ENCODE measurements around the gene IGF1. TPM values are rescaled to one million over a fixed set of nuclear protein-coding genes. Genes with fewer than 3 reads are reported as not detected.

The IGF1 gene
- total and polyA plus RNA-seq, 2 experiments from 2014 or later = not detected

- Histone ChIP-seq H3K4me1 (ENCODE audit: low read depth) (peaks cover 9% of the 10 kb centered on the region), H3K27ac (no peak overlapping the region), H3K36me3 (no peaks in the 10 kb centered on the region), H3K4me3 (no peak overlapping the region), H3K9me3 (ENCODE audit: low read depth) (no peaks in the 10 kb centered on the region), H3K27me3 (no peaks in the 10 kb centered on the region)
- DNase-seq (ENCODE audit: low read depth in 1 of 2, low spot score in 1 of 2) = peak; percentile 60 to 76
- TF ChIP-seq CTCF (IDR thresholded peaks at IDR 0.05; ENCODE audit: low read depth, low read length) = peak; percentile 93
Observed at GRCh38 chr12:102484428-102484958, 4.1 kb upstream of the IGF1 start.

- no peaks in the 10 kb centered on the region for H3K36me3 ChIP-seq
- TF ChIP-seq CTCF (IDR thresholded peaks at IDR 0.05; ENCODE audit: low read depth, low read length) = no peak
- no peaks in the 10 kb centered on the region for H3K27me3 ChIP-seq
- no peak for DNase-seq (ENCODE audit: low read depth in 1 of 2, low spot score in 1 of 2)
- H3K9me3 ChIP-seq (ENCODE audit: low read depth) = no peaks in the 10 kb centered on the region
- H3K4me1 ChIP-seq (ENCODE audit: low read depth) = peaks cover 13% of the 10 kb centered on the region
- H3K27ac ChIP-seq = no peak overlapping the region
- H3K4me3 ChIP-seq = no peak overlapping the region
Observed at GRCh38 chr12:102484017-102484416, 3.7 kb upstream of the IGF1 start.

GRCh38 chr12:102483466-102483865 is 3.1 kb upstream of the IGF1 start:
- TF ChIP-seq CTCF (IDR thresholded peaks at IDR 0.05; ENCODE audit: low read depth, low read length) = no peak
- no peak overlapping the region for H3K27ac ChIP-seq
- DNase-seq (ENCODE audit: low read depth in 1 of 2, low spot score in 1 of 2) = no peak
- no peak overlapping the region for H3K4me3 ChIP-seq
- H3K27me3 ChIP-seq = no peaks in the 10 kb centered on the region
- no peaks in the 10 kb centered on the region for H3K9me3 ChIP-seq (ENCODE audit: low read depth)
- H3K36me3 ChIP-seq = no peaks in the 10 kb centered on the region
- H3K4me1 ChIP-seq (ENCODE audit: low read depth) = peaks cover 17% of the 10 kb centered on the region

DNA sequence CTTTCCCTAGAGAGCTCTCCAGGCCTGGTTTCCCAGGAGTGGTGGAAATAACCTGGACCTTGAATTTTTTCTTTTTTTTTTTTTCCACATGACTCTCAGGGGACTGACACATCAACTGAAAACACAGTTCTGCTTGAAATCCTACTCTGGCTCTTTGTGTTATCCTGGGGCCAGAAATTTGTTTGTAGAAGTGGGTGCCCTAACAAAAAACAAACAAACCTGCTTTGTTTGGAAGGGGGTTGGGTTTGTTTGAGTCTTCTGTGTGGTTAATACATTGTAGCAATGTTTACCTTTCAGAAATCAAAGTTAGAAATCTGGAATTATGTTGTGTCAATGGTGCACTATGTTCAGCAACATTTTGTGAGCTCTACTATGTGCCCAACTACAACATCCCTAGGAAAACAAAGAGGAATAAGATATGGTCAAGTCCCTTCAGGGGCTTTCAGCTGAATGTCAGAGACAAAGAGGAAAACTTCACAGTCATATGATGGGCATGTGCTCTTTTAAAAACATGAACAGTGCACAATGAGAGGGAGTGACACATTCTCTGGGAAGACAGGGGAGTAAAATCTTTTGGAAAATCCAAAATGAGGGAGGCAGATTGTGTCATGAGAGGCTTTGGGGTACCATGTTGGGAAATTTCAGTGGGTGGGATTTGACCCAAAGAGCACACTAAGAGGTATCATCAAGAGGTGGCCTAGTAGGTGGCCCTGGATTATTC is 1.5 kb upstream of the IGF1 start:
- Histone ChIP-seq H3K27me3 (no peaks in the 10 kb centered on the region), H3K36me3 (no peaks in the 10 kb centered on the region), H3K9me3 (ENCODE audit: low read depth) (no peaks in the 10 kb centered on the region), H3K27ac (no peak overlapping the region), H3K4me3 (no peak overlapping the region), H3K4me1 (ENCODE audit: low read depth) (peaks cover 22% of the 10 kb centered on the region)
- no peak for TF ChIP-seq CTCF (IDR thresholded peaks at IDR 0.05; ENCODE audit: low read depth, low read length)
- no peak for DNase-seq (ENCODE audit: low read depth in 1 of 2, low spot score in 1 of 2)

- H3K27ac ChIP-seq = no peak overlapping the region
- DNase-seq (ENCODE audit: low read depth in 1 of 2, low spot score in 1 of 2) = no peak
- no peaks in the 10 kb centered on the region for H3K27me3 ChIP-seq
- H3K4me3 ChIP-seq = no peak overlapping the region
- peaks cover 22% of the 10 kb centered on the region for H3K4me1 ChIP-seq (ENCODE audit: low read depth)
- no peaks in the 10 kb centered on the region for H3K36me3 ChIP-seq
- no peaks in the 10 kb centered on the region for H3K9me3 ChIP-seq (ENCODE audit: low read depth)
- no peak for TF ChIP-seq CTCF (IDR thresholded peaks at IDR 0.05; ENCODE audit: low read depth, low read length)
Observed at GRCh38 chr12:102479939-102480338, 424 bp downstream of the IGF1 start.

All from cardiac muscle cell (in vitro differentiated cells and primary cell).